HL-60 (cell line): ENCODE data around the gene FGF10.

Experiments
- DNase-seq, 2 experiments: peaks; one replicate each; pipeline ENCODE4 v3.0.0-alpha.2; 2010 to 2020; ENCODE audit warnings: low read depth in 1 of 2, low spot score in 1 of 2
- H3K27ac ChIP-seq: fragments of 250-450 bp; sonication (Bioruptor Pico); replicated peaks from 2 replicates; pipeline ENCODE4 v1.5.1; 2020; ENCODE audit warnings: mild to moderate bottlenecking, moderate library complexity
- H3K27me3 ChIP-seq: fragments of 250-450 bp; sonication (Bioruptor Pico); 2 replicates; pipeline ENCODE4 v1.5.1; 2021; ENCODE audit warnings: mild to moderate bottlenecking, moderate library complexity; ENCODE audit not compliant: insufficient read depth, poor library complexity, severe bottlenecking
- H3K4me3 ChIP-seq: replicated peaks from 2 replicates; pipeline ENCODE4 v1.5.1; 2011; ENCODE audit warnings: mild to moderate bottlenecking, control low read depth, low read length; ENCODE audit not compliant: insufficient read depth
- GABPA ChIP-seq: IDR thresholded peaks from 2 replicates; pipeline ENCODE4 v1.6.1; 2012; ENCODE audit warnings: low read depth
- POLR2AphosphoS5 ChIP-seq: IDR thresholded peaks from 2 replicates; pipeline ENCODE4 v1.6.1; 2012; ENCODE audit warnings: low read depth
- SPI1 ChIP-seq: IDR thresholded peaks from 2 replicates; pipeline ENCODE4 v1.6.1; 2012; ENCODE audit warnings: low read depth, mild to moderate bottlenecking, borderline replicate concordance
- TF ChIP-seq, protein P1 (sequence below): IDR thresholded peaks from one replicate; pipeline ENCODE4 v1.5.1; 2011; ENCODE audit warnings: low read length, control low read depth, inconsistent platforms; ENCODE audit not compliant: insufficient read depth
- TF ChIP-seq, protein P2 (sequence below): IDR thresholded peaks from 2 replicates; pipeline ENCODE4 v1.6.1; 2012; ENCODE audit warnings: low read depth; ENCODE audit not compliant: insufficient replicate concordance

FGF10 gene

DNA sequence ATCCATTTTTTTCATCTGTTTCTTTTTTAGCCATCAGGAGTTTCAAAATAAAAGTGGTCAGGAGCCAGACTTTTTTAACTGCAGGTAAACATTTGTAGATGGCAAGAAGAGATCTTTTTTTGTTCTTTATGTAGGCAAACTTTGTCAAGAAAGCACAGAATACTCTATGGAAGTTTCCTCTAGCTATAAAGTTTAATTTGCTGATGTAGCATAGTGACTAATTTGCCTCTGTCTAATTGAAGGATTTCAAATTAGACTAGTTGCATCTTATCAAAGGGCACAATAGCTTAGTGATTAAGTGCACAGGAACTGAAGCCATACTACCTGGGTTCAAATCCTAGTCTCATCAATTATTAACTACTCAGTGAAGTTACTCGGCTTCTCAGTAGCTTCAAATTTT lies 22.0 kb downstream of the FGF10 start:
- no peak overlapping the region for H3K4me3 ChIP-seq
- H3K27me3 ChIP-seq, result no peaks in the 10 kb centered on the region
- TF ChIP-seq GABPA, result no peak
- TF ChIP-seq, protein P1, sequence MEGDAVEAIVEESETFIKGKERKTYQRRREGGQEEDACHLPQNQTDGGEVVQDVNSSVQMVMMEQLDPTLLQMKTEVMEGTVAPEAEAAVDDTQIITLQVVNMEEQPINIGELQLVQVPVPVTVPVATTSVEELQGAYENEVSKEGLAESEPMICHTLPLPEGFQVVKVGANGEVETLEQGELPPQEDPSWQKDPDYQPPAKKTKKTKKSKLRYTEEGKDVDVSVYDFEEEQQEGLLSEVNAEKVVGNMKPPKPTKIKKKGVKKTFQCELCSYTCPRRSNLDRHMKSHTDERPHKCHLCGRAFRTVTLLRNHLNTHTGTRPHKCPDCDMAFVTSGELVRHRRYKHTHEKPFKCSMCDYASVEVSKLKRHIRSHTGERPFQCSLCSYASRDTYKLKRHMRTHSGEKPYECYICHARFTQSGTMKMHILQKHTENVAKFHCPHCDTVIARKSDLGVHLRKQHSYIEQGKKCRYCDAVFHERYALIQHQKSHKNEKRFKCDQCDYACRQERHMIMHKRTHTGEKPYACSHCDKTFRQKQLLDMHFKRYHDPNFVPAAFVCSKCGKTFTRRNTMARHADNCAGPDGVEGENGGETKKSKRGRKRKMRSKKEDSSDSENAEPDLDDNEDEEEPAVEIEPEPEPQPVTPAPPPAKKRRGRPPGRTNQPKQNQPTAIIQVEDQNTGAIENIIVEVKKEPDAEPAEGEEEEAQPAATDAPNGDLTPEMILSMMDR, result no peak
- TF ChIP-seq POLR2AphosphoS5, result no peak
- TF ChIP-seq, protein P2, sequence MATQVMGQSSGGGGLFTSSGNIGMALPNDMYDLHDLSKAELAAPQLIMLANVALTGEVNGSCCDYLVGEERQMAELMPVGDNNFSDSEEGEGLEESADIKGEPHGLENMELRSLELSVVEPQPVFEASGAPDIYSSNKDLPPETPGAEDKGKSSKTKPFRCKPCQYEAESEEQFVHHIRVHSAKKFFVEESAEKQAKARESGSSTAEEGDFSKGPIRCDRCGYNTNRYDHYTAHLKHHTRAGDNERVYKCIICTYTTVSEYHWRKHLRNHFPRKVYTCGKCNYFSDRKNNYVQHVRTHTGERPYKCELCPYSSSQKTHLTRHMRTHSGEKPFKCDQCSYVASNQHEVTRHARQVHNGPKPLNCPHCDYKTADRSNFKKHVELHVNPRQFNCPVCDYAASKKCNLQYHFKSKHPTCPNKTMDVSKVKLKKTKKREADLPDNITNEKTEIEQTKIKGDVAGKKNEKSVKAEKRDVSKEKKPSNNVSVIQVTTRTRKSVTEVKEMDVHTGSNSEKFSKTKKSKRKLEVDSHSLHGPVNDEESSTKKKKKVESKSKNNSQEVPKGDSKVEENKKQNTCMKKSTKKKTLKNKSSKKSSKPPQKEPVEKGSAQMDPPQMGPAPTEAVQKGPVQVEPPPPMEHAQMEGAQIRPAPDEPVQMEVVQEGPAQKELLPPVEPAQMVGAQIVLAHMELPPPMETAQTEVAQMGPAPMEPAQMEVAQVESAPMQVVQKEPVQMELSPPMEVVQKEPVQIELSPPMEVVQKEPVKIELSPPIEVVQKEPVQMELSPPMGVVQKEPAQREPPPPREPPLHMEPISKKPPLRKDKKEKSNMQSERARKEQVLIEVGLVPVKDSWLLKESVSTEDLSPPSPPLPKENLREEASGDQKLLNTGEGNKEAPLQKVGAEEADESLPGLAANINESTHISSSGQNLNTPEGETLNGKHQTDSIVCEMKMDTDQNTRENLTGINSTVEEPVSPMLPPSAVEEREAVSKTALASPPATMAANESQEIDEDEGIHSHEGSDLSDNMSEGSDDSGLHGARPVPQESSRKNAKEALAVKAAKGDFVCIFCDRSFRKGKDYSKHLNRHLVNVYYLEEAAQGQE, result no peak
- no peak for TF ChIP-seq SPI1
- no peak for DNase-seq
- no peak overlapping the region for H3K27ac ChIP-seq

DNA sequence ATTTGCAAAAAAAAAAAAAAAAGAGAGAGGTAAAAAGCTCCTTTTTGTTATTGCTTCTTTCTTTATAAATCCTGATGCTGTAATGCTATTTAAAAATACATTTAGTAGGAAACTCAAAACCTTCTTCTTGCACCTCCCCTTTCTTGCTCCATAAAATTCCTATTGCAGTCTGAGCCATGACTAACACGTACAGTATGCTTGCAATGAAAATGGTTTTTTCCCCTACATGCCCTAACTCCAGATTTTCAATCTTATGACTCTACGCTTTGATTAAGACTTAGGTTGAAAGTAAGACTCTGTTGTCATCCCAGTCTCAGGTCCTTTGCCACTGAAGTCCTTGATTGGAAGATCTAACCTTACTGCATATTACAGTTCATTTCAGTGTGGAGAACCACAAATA lies 23.9 kb downstream of the FGF10 start:
- no peak for DNase-seq
- TF ChIP-seq SPI1 (no peak), GABPA (no peak), POLR2AphosphoS5 (no peak)
- TF ChIP-seq, protein P2, result no peak
- TF ChIP-seq, protein P1, result no peak
- H3K27ac ChIP-seq, result no peak overlapping the region
- no peaks in the 10 kb centered on the region for H3K27me3 ChIP-seq
- no peak overlapping the region for H3K4me3 ChIP-seq

DNA sequence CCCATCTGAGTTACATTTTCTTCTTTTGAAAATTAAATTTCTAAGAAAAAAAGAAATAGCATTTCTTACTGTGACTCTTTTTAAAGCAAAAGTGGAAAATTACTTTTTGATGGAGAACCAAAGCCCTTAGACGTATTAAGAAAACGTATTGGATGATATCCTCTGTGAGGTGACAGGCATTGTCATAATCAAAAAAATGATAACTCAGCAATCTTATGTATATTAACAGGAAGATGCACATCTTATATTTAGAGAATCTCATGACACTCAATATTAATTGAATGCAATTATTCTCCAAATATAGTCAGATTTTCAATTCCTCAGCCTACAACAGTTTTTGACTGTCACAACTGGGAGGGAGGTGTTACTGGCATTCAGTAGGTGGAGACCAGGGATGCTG lies 25.1 kb downstream of the FGF10 start:
- H3K27me3 ChIP-seq, result no peaks in the 10 kb centered on the region
- TF ChIP-seq, protein P2, result no peak
- no peak for TF ChIP-seq POLR2AphosphoS5
- TF ChIP-seq, protein P1, result no peak
- no peak for TF ChIP-seq SPI1
- TF ChIP-seq GABPA, result no peak
- DNase-seq, result no peak
- H3K4me3 ChIP-seq, result no peak overlapping the region
- no peak overlapping the region for H3K27ac ChIP-seq
